Activated T-helper 2 cell treated with anti-CD3 and anti-CD28 coated beads, Interferon-gamma antibody, Interleukin-2, Interleukin-4, amounts not matched to agents 10 μg/mL and 5 μg/mL and 100 μg/mL, durations not matched to agents 14 hours and 24 hours and 36 hours (primary cell): Measurements from ENCODE around the gene SUMO4. TPM values are rescaled to one million over a fixed set of nuclear protein-coding genes. Genes with fewer than 3 reads are reported as not detected.

Source experiments
- DNase-seq: peaks from one replicate; pipeline ENCODE4 v3.0.0; 2021; ENCODE audit warnings: low spot score
- H3K27ac Mint-ChIP-seq: one replicate; pipeline ENCODE4 v1.8.0; 2021; ENCODE audit warnings: mixed read lengths
- H3K27me3 Mint-ChIP-seq: one replicate; pipeline ENCODE4 v1.8.0; 2021; ENCODE audit warnings: low read depth, mixed read lengths
- H3K36me3 Mint-ChIP-seq: one replicate; pipeline ENCODE4 v1.8.0; 2021; ENCODE audit warnings: low read depth, mixed read lengths
- H3K4me1 Mint-ChIP-seq: one replicate; pipeline ENCODE4 v1.8.0; 2021; ENCODE audit warnings: low read depth, mixed read lengths
- H3K4me3 Mint-ChIP-seq: one replicate; pipeline ENCODE4 v1.8.0; 2021; ENCODE audit warnings: low read depth, mild to moderate bottlenecking, moderate library complexity, mixed read lengths
- H3K9me3 Mint-ChIP-seq: one replicate; pipeline ENCODE4 v1.8.0; 2021; ENCODE audit warnings: mixed read lengths
- intact Hi-C: fragments of 100-400 bp; cut with micrococcal nuclease; formaldehyde crosslinking; loops from one replicate; pipeline ENCODE4 v1.15.1; 2023
- total RNA-seq: library from RNA; stranded (reverse); gene quantifications from 2 replicates; pipeline ENCODE4 v1.2.3, GENCODE V29; 2022

Gene SUMO4
- total RNA-seq = 7.7 and 7.8 TPM in 2 replicates

- Mint-ChIP-seq H3K27me3 (no peaks in the 10 kb centered on the region), H3K9me3 (peaks cover 6% of the 10 kb centered on the region), H3K27ac (no peak within 1 kb of the TSS), H3K4me1 (peaks cover 36% of the 10 kb centered on the region), H3K4me3 (no peak within 1 kb of the TSS), H3K36me3 (peaks cover 93% of the 10 kb centered on the region)
- intact Hi-C loops = no loop called here
- DNase-seq = no peak
These were observed at the start of gene SUMO4 for GRCh38 chr6:149400050-149400449. TSS of gene SUMO4 (plus strand) at chr6:149400262. CDS start at chr6:149400392, 130 bp downstream.

GRCh38 chr6:149354009-149354408 is 46.1 kb upstream of the SUMO4 start:
- Mint-ChIP-seq H3K4me1 (peaks cover 51% of the 10 kb centered on the region), H3K27me3 (no peaks in the 10 kb centered on the region), H3K27ac (no peak overlapping the region), H3K4me3 (no peak overlapping the region), H3K36me3 (peaks cover 57% of the 10 kb centered on the region), H3K9me3 (no peaks in the 10 kb centered on the region)
- no peak for DNase-seq
- intact Hi-C loops = no loop called here

GRCh38 chr6:149356081-149356750 is 43.8 kb upstream of the SUMO4 start:
- H3K27me3 Mint-ChIP-seq = no peaks in the 10 kb centered on the region
- H3K4me1 Mint-ChIP-seq = peaks cover 56% of the 10 kb centered on the region
- intact Hi-C loops = loop anchor here (5.0 kb wide), 1 partner anchor 36 kb away; no protein-coding TSS in a partner anchor
- peaks cover 63% of the 10 kb centered on the region for H3K36me3 Mint-ChIP-seq
- no peak overlapping the region for H3K4me3 Mint-ChIP-seq
- no peaks in the 10 kb centered on the region for H3K9me3 Mint-ChIP-seq
- no peak for DNase-seq
- H3K27ac Mint-ChIP-seq = no peak overlapping the region

- Mint-ChIP-seq H3K9me3 (no peaks in the 10 kb centered on the region), H3K36me3 (peaks cover 72% of the 10 kb centered on the region), H3K27ac (peak overlapping the region; percentile 31), H3K27me3 (no peaks in the 10 kb centered on the region), H3K4me1 (peaks cover 65% of the 10 kb centered on the region), H3K4me3 (no peak overlapping the region)
- DNase-seq = no peak
- intact Hi-C loops = loop anchor here (5.0 kb wide), 1 partner anchor 34 kb away; no protein-coding TSS in a partner anchor
These were observed 42.1 kb upstream of the SUMO4 start for GRCh38 chr6:149357726-149358538.

GRCh38 chr6:149359440-149359839 is 40.6 kb upstream of the SUMO4 start:
- peaks cover 67% of the 10 kb centered on the region for H3K4me1 Mint-ChIP-seq
- H3K27me3 Mint-ChIP-seq = no peaks in the 10 kb centered on the region
- intact Hi-C loops = loop anchor here (5.0 kb wide), 1 partner anchor 33 kb away; no protein-coding TSS in a partner anchor
- no peak overlapping the region for H3K27ac Mint-ChIP-seq
- no peaks in the 10 kb centered on the region for H3K9me3 Mint-ChIP-seq
- peaks cover 74% of the 10 kb centered on the region for H3K36me3 Mint-ChIP-seq
- H3K4me3 Mint-ChIP-seq = no peak overlapping the region
- DNase-seq = no peak

DNA sequence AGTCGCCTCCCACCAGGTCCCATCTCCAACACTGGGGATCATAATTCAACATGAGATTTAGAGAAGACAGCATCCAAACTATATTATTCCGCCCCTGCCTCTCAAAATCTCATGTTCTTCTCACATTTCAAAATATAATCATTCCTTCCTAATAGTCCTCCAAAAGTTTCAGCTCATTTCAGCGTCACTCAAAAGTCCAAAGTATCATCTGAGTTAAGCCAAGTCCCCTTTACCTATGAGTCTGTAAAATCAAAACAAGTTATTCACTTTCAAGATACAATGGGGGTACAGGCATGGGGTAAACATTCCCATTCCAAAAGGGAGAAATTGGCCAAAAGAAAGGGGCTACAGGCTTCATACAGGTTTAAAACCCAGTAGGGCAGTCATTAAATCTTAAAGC is 39.5 kb upstream of the SUMO4 start:
- Mint-ChIP-seq H3K27me3 (no peaks in the 10 kb centered on the region), H3K4me3 (no peak overlapping the region), H3K9me3 (no peaks in the 10 kb centered on the region), H3K36me3 (peaks cover 72% of the 10 kb centered on the region), H3K27ac (no peak overlapping the region), H3K4me1 (peaks cover 69% of the 10 kb centered on the region)
- intact Hi-C loops = no loop called here
- no peak for DNase-seq

GRCh38 chr6:149362289-149362688 is 37.8 kb upstream of the SUMO4 start:
- H3K4me3 Mint-ChIP-seq = no peak overlapping the region

GRCh38 chr6:149363154-149363553 is 36.9 kb upstream of the SUMO4 start:
- no peak overlapping the region for H3K4me3 Mint-ChIP-seq
- peaks cover 59% of the 10 kb centered on the region for H3K4me1 Mint-ChIP-seq
- no peak for DNase-seq
- H3K27ac Mint-ChIP-seq = no peak overlapping the region
- peaks cover 59% of the 10 kb centered on the region for H3K36me3 Mint-ChIP-seq
- H3K9me3 Mint-ChIP-seq = no peaks in the 10 kb centered on the region
- no peaks in the 10 kb centered on the region for H3K27me3 Mint-ChIP-seq
- intact Hi-C loops = no loop called here

More at GRCh38 chr6:149362289-149362688, 37.8 kb upstream of the SUMO4 start:
- intact Hi-C loops = no loop called here
- DNase-seq = no peak
- H3K27ac Mint-ChIP-seq = peak overlapping the region; percentile 45
- H3K27me3 Mint-ChIP-seq = no peaks in the 10 kb centered on the region
- H3K9me3 Mint-ChIP-seq = no peaks in the 10 kb centered on the region
- H3K36me3 Mint-ChIP-seq = peaks cover 66% of the 10 kb centered on the region
- H3K4me1 Mint-ChIP-seq = peaks cover 62% of the 10 kb centered on the region

- H3K4me3 Mint-ChIP-seq = no peak overlapping the region
- H3K4me1 Mint-ChIP-seq = peaks cover 48% of the 10 kb centered on the region
- no peaks in the 10 kb centered on the region for H3K27me3 Mint-ChIP-seq
- peaks cover 47% of the 10 kb centered on the region for H3K36me3 Mint-ChIP-seq
- H3K9me3 Mint-ChIP-seq = no peaks in the 10 kb centered on the region
- DNase-seq = no peak
- no peak overlapping the region for H3K27ac Mint-ChIP-seq
- intact Hi-C loops = loop anchor here (2.0 kb wide), 1 partner anchor 22 kb away; no protein-coding TSS in a partner anchor
These were observed 35.5 kb upstream of the SUMO4 start for GRCh38 chr6:149364557-149364956.

DNA sequence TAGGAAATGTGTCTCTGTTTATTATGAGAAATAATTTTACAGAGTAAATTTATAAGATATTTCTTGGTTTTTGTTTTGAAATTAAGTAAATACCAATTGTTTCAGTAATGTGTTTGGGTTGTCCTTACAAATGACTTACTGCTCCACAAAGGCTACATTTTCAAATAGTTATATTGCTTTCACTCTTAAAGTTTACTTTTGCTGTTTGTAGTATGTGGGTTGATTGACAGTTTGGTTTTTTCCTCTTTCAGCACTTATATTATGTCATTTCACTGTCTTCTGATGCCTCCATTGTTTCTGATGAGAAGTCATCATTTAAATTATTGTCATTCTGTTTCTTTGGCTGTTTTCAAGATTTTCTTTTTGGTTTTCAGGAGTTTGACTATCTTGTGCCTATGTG is 34.9 kb upstream of the SUMO4 start:
- Mint-ChIP-seq H3K4me1 (peaks cover 48% of the 10 kb centered on the region), H3K36me3 (peaks cover 46% of the 10 kb centered on the region)

GRCh38 chr6:149366267-149366921 is 33.7 kb upstream of the SUMO4 start:
- H3K4me1 Mint-ChIP-seq = peaks cover 47% of the 10 kb centered on the region
- no peak overlapping the region for H3K27ac Mint-ChIP-seq
- DNase-seq = no peak
- H3K27me3 Mint-ChIP-seq = no peaks in the 10 kb centered on the region
- intact Hi-C loops = loop anchor here (1.0 to 2.0 kb wide), 4 partner anchors 14 to 132 kb away; partner anchors contain the start of gene TAB2
- H3K36me3 Mint-ChIP-seq = peaks cover 44% of the 10 kb centered on the region
- peak overlapping the region; percentile 20 for H3K4me3 Mint-ChIP-seq
- H3K9me3 Mint-ChIP-seq = no peaks in the 10 kb centered on the region

More for the DNA sequence above, 34.9 kb upstream of the SUMO4 start:
- Mint-ChIP-seq H3K4me3 (peak overlapping the region; percentile 10), H3K9me3 (no peaks in the 10 kb centered on the region), H3K27ac (peak overlapping the region; percentile 65), H3K27me3 (no peaks in the 10 kb centered on the region)
- intact Hi-C loops = loop anchor here (2.0 kb wide), 1 partner anchor 22 kb away; no protein-coding TSS in a partner anchor
- DNase-seq = no peak

GRCh38 chr6:149368065-149368464 is 32.0 kb upstream of the SUMO4 start:
- Mint-ChIP-seq H3K9me3 (no peaks in the 10 kb centered on the region), H3K36me3 (peaks cover 39% of the 10 kb centered on the region), H3K27me3 (no peaks in the 10 kb centered on the region), H3K4me3 (no peak overlapping the region), H3K27ac (no peak overlapping the region), H3K4me1 (peaks cover 39% of the 10 kb centered on the region)
- intact Hi-C loops = no loop called here
- no peak for DNase-seq
